DND-41 (cell line): ENCODE results near the gene UIMC1.

Experiments used
- ATAC-seq: fragments of 200-7000 bp; cut with Tn5 transposase; 3 replicates; pipeline ENCODE4 v1.9.1; 2021; ENCODE audit warnings: low read depth; ENCODE audit not compliant: insufficient read depth
- DNase-seq: peaks from one replicate; pipeline ENCODE4 v3.0.0-alpha.2; 2020
- H2AFZ ChIP-seq: 2 replicates; pipeline ENCODE4 v1.6.0; 2012; ENCODE audit warnings: low read depth, low read length
- H3K27ac ChIP-seq: 2 replicates; pipeline ENCODE4 v1.5.1; 2012; ENCODE audit warnings: low read length, inconsistent platforms
- H3K27me3 ChIP-seq: fragments of 200-600 bp; sonication (generic); 2 replicates; pipeline ENCODE4 v1.6.0; 2012; ENCODE audit warnings: low read length, mild to moderate bottlenecking, inconsistent platforms; ENCODE audit not compliant: insufficient read depth, poor library complexity
- H3K36me3 ChIP-seq: 2 replicates; pipeline ENCODE4 v1.5.1; 2012; ENCODE audit warnings: low read length, inconsistent platforms; ENCODE audit not compliant: insufficient read depth
- H3K4me1 ChIP-seq: 2 replicates; pipeline ENCODE4 v1.5.1; 2012; ENCODE audit warnings: mild to moderate bottlenecking, low read length; ENCODE audit not compliant: insufficient read depth
- H3K4me2 ChIP-seq: 2 replicates; pipeline ENCODE4 v1.6.0; 2012; ENCODE audit warnings: mild to moderate bottlenecking, moderate library complexity, low read length, inconsistent platforms; ENCODE audit not compliant: insufficient read depth
- H3K4me3 ChIP-seq, 2 experiments: fragments of 200-600 bp in 1 of 2; shearing (Covaris generic) in 1 of 2; 2 replicates each; pipeline ENCODE4 v1.5.1; 2012 to 2016; ENCODE audit warnings: inconsistent platforms in 2 of 2, low read length in 2 of 2, mild to moderate bottlenecking in 2 of 2, low read depth in 1 of 2, moderate library complexity in 1 of 2
- H3K79me2 ChIP-seq: 2 replicates; pipeline ENCODE4 v1.6.0; 2012; ENCODE audit warnings: low read length, inconsistent platforms; ENCODE audit not compliant: insufficient read depth
- H3K9ac ChIP-seq: 2 replicates; pipeline ENCODE4 v1.6.0; 2012; ENCODE audit warnings: low read depth, mild to moderate bottlenecking, inconsistent platforms, low read length, moderate library complexity
- H3K9me3 ChIP-seq: 2 replicates; pipeline ENCODE4 v1.5.1; 2012; ENCODE audit warnings: low read length, moderate library complexity, mild to moderate bottlenecking, inconsistent platforms; ENCODE audit not compliant: insufficient read depth, severe bottlenecking
- H4K20me1 ChIP-seq: 2 replicates; pipeline ENCODE4 v1.6.0; 2012; ENCODE audit warnings: low read length; ENCODE audit not compliant: insufficient read depth
- EZH2 ChIP-seq: IDR thresholded peaks from 3 replicates; pipeline ENCODE4 v1.6.1; 2012; ENCODE audit warnings: borderline replicate concordance, low read depth, mild to moderate bottlenecking, moderate library complexity, low read length, inconsistent platforms; ENCODE audit not compliant: severe bottlenecking
- TF ChIP-seq, protein P1 (sequence below): IDR thresholded peaks from 2 replicates; pipeline ENCODE4 v1.5.1; 2012; ENCODE audit warnings: borderline replicate concordance, low read length, moderate library complexity, mild to moderate bottlenecking; ENCODE audit not compliant: poor library complexity, severe bottlenecking; ENCODE audit errors: extremely low read depth

UIMC1 gene

DNA sequence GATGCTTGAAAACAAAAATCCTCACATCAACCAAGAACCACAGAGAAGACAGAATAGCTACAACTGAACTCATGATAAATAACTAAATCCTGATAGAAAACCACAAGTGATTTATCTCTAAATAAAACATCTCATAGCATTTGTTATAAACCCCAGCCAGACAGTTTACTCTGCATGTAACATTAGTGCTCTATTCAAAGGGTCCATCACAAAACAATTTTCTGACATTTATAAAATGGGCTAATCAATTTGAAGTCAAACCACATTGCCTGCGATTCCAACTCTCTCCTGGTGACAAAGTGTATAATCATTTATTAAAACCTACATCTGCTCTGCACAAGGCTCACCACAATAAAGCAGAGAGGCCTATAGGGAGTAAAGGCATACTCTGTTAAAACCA lies 49.8 kb downstream of the UIMC1 start:
- no peaks in the 10 kb centered on the region for H3K27me3 ChIP-seq
- no peak for TF ChIP-seq EZH2
- TF ChIP-seq, protein P1, sequence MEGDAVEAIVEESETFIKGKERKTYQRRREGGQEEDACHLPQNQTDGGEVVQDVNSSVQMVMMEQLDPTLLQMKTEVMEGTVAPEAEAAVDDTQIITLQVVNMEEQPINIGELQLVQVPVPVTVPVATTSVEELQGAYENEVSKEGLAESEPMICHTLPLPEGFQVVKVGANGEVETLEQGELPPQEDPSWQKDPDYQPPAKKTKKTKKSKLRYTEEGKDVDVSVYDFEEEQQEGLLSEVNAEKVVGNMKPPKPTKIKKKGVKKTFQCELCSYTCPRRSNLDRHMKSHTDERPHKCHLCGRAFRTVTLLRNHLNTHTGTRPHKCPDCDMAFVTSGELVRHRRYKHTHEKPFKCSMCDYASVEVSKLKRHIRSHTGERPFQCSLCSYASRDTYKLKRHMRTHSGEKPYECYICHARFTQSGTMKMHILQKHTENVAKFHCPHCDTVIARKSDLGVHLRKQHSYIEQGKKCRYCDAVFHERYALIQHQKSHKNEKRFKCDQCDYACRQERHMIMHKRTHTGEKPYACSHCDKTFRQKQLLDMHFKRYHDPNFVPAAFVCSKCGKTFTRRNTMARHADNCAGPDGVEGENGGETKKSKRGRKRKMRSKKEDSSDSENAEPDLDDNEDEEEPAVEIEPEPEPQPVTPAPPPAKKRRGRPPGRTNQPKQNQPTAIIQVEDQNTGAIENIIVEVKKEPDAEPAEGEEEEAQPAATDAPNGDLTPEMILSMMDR, result no peak
- H3K4me1 ChIP-seq, result no peaks in the 10 kb centered on the region
- H3K9me3 ChIP-seq, result no peaks in the 10 kb centered on the region
- H3K9ac ChIP-seq, result no peak overlapping the region
- H3K36me3 ChIP-seq, result peaks cover 47% of the 10 kb centered on the region
- ATAC-seq (no peak), DNase-seq (no peak)
- H3K4me3 ChIP-seq, result no peak overlapping the region
- no peak overlapping the region for H3K27ac ChIP-seq
- no peaks in the 10 kb centered on the region for H4K20me1 ChIP-seq
- no peaks in the 10 kb centered on the region for H3K79me2 ChIP-seq
- no peak overlapping the region for H3K4me2 ChIP-seq
- H2AFZ ChIP-seq, result no peak overlapping the region

DNA sequence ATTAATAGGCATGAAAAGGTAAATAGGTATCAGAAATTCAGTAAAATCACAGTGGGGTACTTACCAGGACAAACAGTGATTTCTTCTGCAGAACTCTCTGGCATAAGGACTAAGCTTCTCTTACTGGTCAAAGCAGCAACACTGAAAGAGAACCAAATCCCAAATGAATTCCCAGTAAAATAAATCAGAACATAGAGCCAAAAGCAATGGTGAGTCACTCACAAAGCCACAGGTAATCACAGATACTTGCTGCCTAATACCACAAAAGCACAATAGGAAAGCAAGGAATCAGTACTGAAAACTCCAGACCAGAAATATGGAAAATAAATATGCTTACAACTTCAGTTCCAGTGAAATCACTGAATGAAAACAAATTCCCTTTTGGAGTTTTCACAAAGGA lies 50.7 kb downstream of the UIMC1 start:
- no peak overlapping the region for H3K27ac ChIP-seq
- TF ChIP-seq, protein P1, result no peak
- TF ChIP-seq EZH2, result no peak
- no peak for DNase-seq

DNA sequence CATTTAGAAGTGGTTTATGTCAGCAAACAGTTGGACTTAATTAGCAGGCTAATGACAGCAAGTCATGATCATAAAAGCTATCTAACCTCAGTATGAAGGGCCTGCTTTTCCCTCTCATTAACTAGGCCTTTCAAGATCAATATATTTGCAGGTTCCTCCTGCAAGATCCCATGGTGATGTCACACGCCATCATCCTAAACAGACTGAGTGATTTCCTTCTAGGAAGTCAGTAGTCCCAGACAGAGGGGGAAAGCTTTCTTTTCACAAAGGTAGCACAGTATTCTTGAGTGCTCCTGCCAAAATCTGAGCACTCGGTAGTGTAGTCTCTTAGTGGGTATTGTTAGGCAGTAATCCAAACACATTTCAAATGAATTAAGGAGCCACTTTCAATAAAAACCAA lies 52.5 kb downstream of the UIMC1 start:
- Histone ChIP-seq H3K36me3 (peaks cover 72% of the 10 kb centered on the region), H2AFZ (no peak overlapping the region), H4K20me1 (no peaks in the 10 kb centered on the region; the same call in 1 of the 2 replicates), H3K4me3 (no peak overlapping the region), H3K4me1 (no peaks in the 10 kb centered on the region), H3K79me2 (no peaks in the 10 kb centered on the region), H3K9ac (no peak overlapping the region), H3K4me2 (no peak overlapping the region), H3K27me3 (no peaks in the 10 kb centered on the region), H3K9me3 (no peaks in the 10 kb centered on the region), H3K27ac (no peak overlapping the region)
- TF ChIP-seq, protein P1, result no peak
- no peak for TF ChIP-seq EZH2
- DNase-seq (no peak), ATAC-seq (no peak)

More for the DNA sequence above, 50.7 kb downstream of the UIMC1 start:
- Histone ChIP-seq H2AFZ (no peak overlapping the region), H3K36me3 (peaks cover 56% of the 10 kb centered on the region), H3K4me1 (no peaks in the 10 kb centered on the region), H3K9me3 (no peaks in the 10 kb centered on the region), H3K79me2 (no peaks in the 10 kb centered on the region), H3K27me3 (no peaks in the 10 kb centered on the region), H3K4me2 (no peak overlapping the region), H3K4me3 (no peak overlapping the region), H4K20me1 (no peaks in the 10 kb centered on the region), H3K9ac (no peak overlapping the region)
- no peak for ATAC-seq

DNA sequence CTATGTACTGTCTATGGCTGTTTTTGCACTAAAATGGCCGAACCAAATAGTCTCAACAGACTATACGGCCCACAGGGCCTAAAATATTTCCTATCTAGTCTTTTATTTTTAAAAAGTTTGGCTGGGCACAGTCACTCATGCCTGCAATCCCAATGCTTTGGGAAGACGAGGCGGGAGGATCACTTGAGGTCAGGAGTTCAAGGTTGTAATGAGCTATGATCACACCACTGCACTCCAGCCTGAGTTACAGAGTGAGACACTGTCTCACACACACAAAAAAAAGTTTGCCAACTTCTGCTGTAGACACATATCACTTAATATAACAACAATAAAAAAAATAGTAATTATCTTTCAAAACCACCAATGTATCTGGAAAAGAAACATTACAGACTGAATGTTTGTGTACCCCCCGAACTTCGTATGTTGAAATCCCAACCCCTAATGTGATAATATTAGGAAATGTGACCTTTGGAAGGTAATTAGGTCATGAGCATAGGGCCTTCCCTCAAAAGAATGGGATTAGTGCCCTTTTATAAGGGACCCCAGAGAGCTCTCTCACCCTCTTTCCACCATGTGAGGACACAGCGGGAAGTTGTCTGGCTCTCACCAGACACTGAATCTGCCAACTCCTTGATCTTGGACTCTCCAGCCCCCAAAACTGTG lies 53.9 kb downstream of the UIMC1 start:
- Histone ChIP-seq H3K9ac (no peak overlapping the region), H3K79me2 (no peaks in the 10 kb centered on the region), H3K4me1 (no peaks in the 10 kb centered on the region), H3K4me2 (no peak overlapping the region), H4K20me1 (no peaks in the 10 kb centered on the region; the same call in 1 of the 2 replicates), H3K4me3 (no peak overlapping the region), H3K27me3 (no peaks in the 10 kb centered on the region), H3K36me3 (peaks cover 85% of the 10 kb centered on the region), H3K9me3 (no peaks in the 10 kb centered on the region), H2AFZ (no peak overlapping the region), H3K27ac (no peak overlapping the region)
- no peak for DNase-seq
- ATAC-seq, result no peak
- TF ChIP-seq, protein P1, result no peak
- TF ChIP-seq EZH2, result no peak
